SU-DHL-6 (cell line): Measurements from ENCODE around the gene TANC1.

Experiments used
- H2AFZ ChIP-seq: fragments of 200-600 bp; sonication (generic); 2 replicates; pipeline ENCODE4 v1.6.1; 2014; ENCODE audit warnings: low read depth, mild to moderate bottlenecking, moderate library complexity, mixed read lengths, antibody characterized with exemption, low read length; ENCODE audit not compliant: severe bottlenecking
- H3F3A ChIP-seq: fragments of 200-600 bp; shearing (Covaris generic); 2 replicates; pipeline ENCODE4 v1.6.0; 2016; ENCODE audit warnings: antibody characterized with exemption, mild to moderate bottlenecking; ENCODE audit not compliant: insufficient read depth
- H3K27ac ChIP-seq: fragments of 200-600 bp; sonication (generic); 2 replicates; pipeline ENCODE4 v1.5.1; 2016; ENCODE audit warnings: low read depth, mild to moderate bottlenecking, low read length, moderate library complexity, mixed read lengths
- H3K27me3 ChIP-seq: fragments of 200-600 bp; sonication (generic), shearing (Covaris generic); 2 replicates; pipeline ENCODE4 v1.6.0; 2014; ENCODE audit warnings: mild to moderate bottlenecking, low read length
- H3K36me3 ChIP-seq: fragments of 200-600 bp; sonication (generic); 2 replicates; pipeline ENCODE4 v1.6.1; 2014; ENCODE audit warnings: mild to moderate bottlenecking, low read length, mixed read lengths
- H3K4me2 ChIP-seq: fragments of 300-600, 200-600 bp; shearing (Covaris generic), sonication (generic); 2 replicates; pipeline ENCODE4 v1.6.0; 2014; ENCODE audit warnings: low read length, low read depth, mild to moderate bottlenecking; ENCODE audit not compliant: poor library complexity, severe bottlenecking
- H3K4me3 ChIP-seq: fragments of 200-600 bp; sonication (generic); 2 replicates; pipeline ENCODE4 v1.5.1; 2014; ENCODE audit warnings: antibody characterized with exemption, low read length, mild to moderate bottlenecking, mixed read lengths; ENCODE audit not compliant: insufficient read depth, poor library complexity, severe bottlenecking
- H3K79me2 ChIP-seq: fragments of 200-600 bp; sonication (generic); 2 replicates; pipeline ENCODE4 v1.6.1; 2014; ENCODE audit warnings: mild to moderate bottlenecking, low read length, moderate library complexity; ENCODE audit not compliant: insufficient read depth
- H3K9ac ChIP-seq: fragments of 200-600 bp; sonication (generic); 2 replicates; pipeline ENCODE4 v1.7.0; 2014; ENCODE audit warnings: mild to moderate bottlenecking, low read length
- H3K9me2 ChIP-seq: fragments of 200-600 bp; sonication (generic); replicated peaks from 2 replicates; pipeline ENCODE4 v1.6.1; 2014; ENCODE audit warnings: low read length; ENCODE audit not compliant: insufficient read depth
- H3K9me3 ChIP-seq: fragments of 200-600 bp; sonication (generic); 2 replicates; pipeline ENCODE4 v1.6.1; 2014; ENCODE audit warnings: low read length, mixed read lengths; ENCODE audit not compliant: insufficient read depth
- H4K20me1 ChIP-seq: fragments of 200-600 bp; sonication (generic); 2 replicates; pipeline ENCODE4 v1.6.1; 2014; ENCODE audit warnings: low read depth, mild to moderate bottlenecking, antibody characterized with exemption, low read length, moderate library complexity, mixed read lengths
- CTCF ChIP-seq: fragments of 200-600 bp; sonication (generic); IDR thresholded peaks from one replicate; pipeline ENCODE4 v1.5.1; 2017; ENCODE audit warnings: antibody characterized with exemption, mild to moderate bottlenecking, low read length, moderate library complexity; ENCODE audit not compliant: insufficient read depth, poor library complexity, severe bottlenecking
- EZH2phosphoT487 ChIP-seq: fragments of 200-600 bp; sonication (generic), shearing (Covaris generic); conservative IDR thresholded peaks from 2 replicates; pipeline ENCODE4 v1.6.1; 2018; ENCODE audit warnings: mild to moderate bottlenecking, antibody characterized with exemption, low read length, moderate library complexity, mixed read lengths

TANC1 gene

GRCh38 chr2:159156834-159157233, 188.4 kb downstream of the TANC1 start:
- TF ChIP-seq CTCF (no peak), EZH2phosphoT487 (no peak)
- H3K4me2 ChIP-seq: no peak overlapping the region

GRCh38 chr2:159157361-159158209, 189.1 kb downstream of the TANC1 start:
- no peak overlapping the region for H2AFZ ChIP-seq
- H3K9ac ChIP-seq: no peak overlapping the region
- H3K4me3 ChIP-seq: no peak overlapping the region
- no peak overlapping the region for H3K4me2 ChIP-seq
- no peaks in the 10 kb centered on the region for H3K9me2 ChIP-seq
- no peaks in the 10 kb centered on the region for H4K20me1 ChIP-seq
- H3K79me2 ChIP-seq: no peaks in the 10 kb centered on the region
- H3K27me3 ChIP-seq: no peaks in the 10 kb centered on the region
- H3K9me3 ChIP-seq: no peaks in the 10 kb centered on the region
- TF ChIP-seq EZH2phosphoT487: no peak
- TF ChIP-seq CTCF: no peak
- H3K27ac ChIP-seq: no peak overlapping the region
- no peaks in the 10 kb centered on the region for H3F3A ChIP-seq
- H3K36me3 ChIP-seq: no peaks in the 10 kb centered on the region

More at GRCh38 chr2:159156834-159157233, 188.4 kb downstream of the TANC1 start:
- Histone ChIP-seq H3K9ac (no peak overlapping the region), H3K27ac (no peak overlapping the region), H3F3A (no peaks in the 10 kb centered on the region), H3K9me2 (no peaks in the 10 kb centered on the region), H2AFZ (no peak overlapping the region), H3K4me3 (no peak overlapping the region), H3K27me3 (no peaks in the 10 kb centered on the region), H3K9me3 (no peaks in the 10 kb centered on the region), H3K79me2 (no peaks in the 10 kb centered on the region), H3K36me3 (no peaks in the 10 kb centered on the region), H4K20me1 (no peaks in the 10 kb centered on the region)

- Histone ChIP-seq H3K27ac (no peak overlapping the region), H3K4me3 (no peak overlapping the region), H3K36me3 (no peaks in the 10 kb centered on the region), H3K79me2 (no peaks in the 10 kb centered on the region), H3K27me3 (no peaks in the 10 kb centered on the region), H2AFZ (no peak overlapping the region), H3K9me2 (no peaks in the 10 kb centered on the region), H3K9me3 (no peaks in the 10 kb centered on the region), H3K4me2 (no peak overlapping the region), H3F3A (no peaks in the 10 kb centered on the region), H4K20me1 (no peaks in the 10 kb centered on the region), H3K9ac (no peak overlapping the region)
- no peak for TF ChIP-seq CTCF
- TF ChIP-seq EZH2phosphoT487: no peak
Measured at GRCh38 chr2:159160412-159160811, 192.0 kb downstream of the TANC1 start.
